HepG2 (cell line): ENCODE measurements around the gene RHOC. TPM values are rescaled to one million over a fixed set of nuclear protein-coding genes. Genes with fewer than 3 reads are reported as not detected.
A peak's percentile ranks its signal among the peaks of the same experiment; 100 is the strongest.

Experiments used
- ATAC-seq: fragments of 200-7000 bp; cut with Tn5 transposase; 3 replicates; pipeline ENCODE4 v1.9.1; 2020; ENCODE audit warnings: mild to moderate bottlenecking, moderate library complexity
- BruUV-seq: library from RNA; stranded (reverse); fragments of 400-500 nt; replicated peaks from 2 replicates; lab custom pipeline; 2021; lab: Mats Ljungman, UMichigan
- CTCF ChIA-PET: fragments of 300-600 bp; formaldehyde crosslinking; extraction: SDS; loops from one replicate; lab custom pipeline; 2021; ENCODE audit warnings: low total read pairs, inconsistent platforms, low intra/inter-chr PET ratio; lab: Yijun Ruan, JAX
- POLR2A ChIA-PET: fragments of 350-600 bp; sonication (Branson Sonifier 250); formaldehyde crosslinking; loops from one replicate; lab custom pipeline; 2020; ENCODE audit warnings: antibody characterized with exemption, inconsistent platforms; lab: Yijun Ruan, JAX
- DNase-seq: peaks from one replicate; pipeline ENCODE4 v3.0.0-alpha.2; 2015; ENCODE audit warnings: low spot score
- FAIRE-seq: peaks from 3 replicates; lab custom pipeline; 2011; peaks lifted over from hg19 to GRCh38; lab: Jason Lieb, UNC
- H2AFZ ChIP-seq: one replicate; pipeline ENCODE4 v1.6.1; 2011; ENCODE audit warnings: low read length, inconsistent platforms
- H3K27ac ChIP-seq: fragments of 300-600 bp; 3 replicates; pipeline ENCODE4 v1.8.0; 2011; ENCODE audit warnings: mixed run types, mild to moderate bottlenecking, mixed read lengths, low read length, inconsistent platforms; ENCODE audit not compliant: insufficient read depth; ENCODE audit errors: extremely low read length
- H3K27me3 ChIP-seq, 2 experiments: fragments of 200-600 bp in 1 of 2; 2 replicates in 1 of 2; 3 replicates in 1 of 2; pipeline versions ENCODE4 v1.6.0 to v1.8.0; 2011; ENCODE audit warnings: low read length in 2 of 2, mild to moderate bottlenecking in 2 of 2, moderate library complexity in 2 of 2, inconsistent platforms in 1 of 2; ENCODE audit not compliant: insufficient read depth in 2 of 2, control insufficient read depth in 1 of 2
- H3K36me3 ChIP-seq, 2 experiments: fragments of 200-600 bp in 1 of 2; replicated peaks in 1 of 2; 2 replicates in 1 of 2; 3 replicates in 1 of 2; pipeline versions ENCODE4 v1.5.1 to v1.8.0; 2011; ENCODE audit warnings: low read length in 2 of 2, inconsistent platforms in 1 of 2; ENCODE audit not compliant: insufficient read depth in 2 of 2, control insufficient read depth in 1 of 2
- H3K4me1 ChIP-seq: 2 replicates; pipeline ENCODE4 v1.5.1; 2012; ENCODE audit warnings: low read length, inconsistent platforms; ENCODE audit not compliant: insufficient read depth
- H3K4me2 ChIP-seq: 2 replicates; pipeline ENCODE4 v1.6.0; 2011; ENCODE audit warnings: low read depth, low read length, inconsistent platforms
- H3K4me3 ChIP-seq, 3 experiments: fragments of 200-600 bp in 1 of 3; sonication (generic), shearing (Covaris generic) in 1 of 3; replicated peaks in 1 of 3; 2 replicates each; pipeline ENCODE4 v1.5.1; 2011 to 2016; ENCODE audit warnings: low read length in 3 of 3, inconsistent platforms in 2 of 3, low read depth in 2 of 3, mild to moderate bottlenecking in 2 of 3, control low read depth in 1 of 3, mixed read lengths in 1 of 3; ENCODE audit not compliant: insufficient read depth in 1 of 3
- H3K79me2 ChIP-seq: one replicate; pipeline ENCODE4 v1.6.1; 2011; ENCODE audit warnings: low read length, inconsistent platforms; ENCODE audit not compliant: insufficient read depth
- H3K9ac ChIP-seq: 2 replicates; pipeline ENCODE4 v1.6.0; 2011; ENCODE audit warnings: mild to moderate bottlenecking, low read depth, low read length, inconsistent platforms; ENCODE audit not compliant: insufficient read depth
- H3K9me3 ChIP-seq: 2 replicates; pipeline ENCODE4 v1.5.1; 2012; ENCODE audit warnings: mild to moderate bottlenecking, low read length
- H4K20me1 ChIP-seq: 2 replicates; pipeline ENCODE4 v1.6.0; 2011; ENCODE audit warnings: inconsistent platforms, mild to moderate bottlenecking, low read length, moderate library complexity; ENCODE audit not compliant: insufficient read depth
- ARNT2 ChIP-seq: sonication (generic); formaldehyde crosslinking; IDR thresholded peaks from 2 replicates; pipeline ENCODE4 v1.8.0; 2022; ENCODE audit warnings: mild to moderate bottlenecking, low read depth, missing genetic modification reagents, moderate library complexity
- CENPX ChIP-seq: sonication (generic); formaldehyde crosslinking; IDR thresholded peaks from 2 replicates; pipeline ENCODE4 v1.9.0; 2021; ENCODE audit warnings: mild to moderate bottlenecking, missing genetic modification reagents, moderate library complexity
- HDAC6 ChIP-seq: fragments of 200-600 bp; sonication (generic); IDR thresholded peaks from 2 replicates; pipeline ENCODE4 v1.7.0; 2017; ENCODE audit warnings: mild to moderate bottlenecking, antibody characterized with exemption, low read length, low read depth
- NPAS2 ChIP-seq: sonication (generic); formaldehyde crosslinking; IDR thresholded peaks from 2 replicates; pipeline ENCODE4 v1.8.0; 2022; ENCODE audit warnings: mild to moderate bottlenecking, missing genetic modification reagents, borderline replicate concordance
- NR2F6 ChIP-seq, 2 experiments: IDR thresholded peaks; 2 replicates each; pipeline ENCODE4 v1.6.1; 2016; ENCODE audit warnings: antibody characterized with exemption in 1 of 2, mild to moderate bottlenecking in 1 of 2
- PPARG ChIP-seq: conservative IDR thresholded peaks from 2 replicates; pipeline ENCODE4 v1.6.1; 2016; ENCODE audit warnings: missing biosample characterization, missing genetic modification reagents
- ZBTB1 ChIP-seq: sonication (generic); formaldehyde crosslinking; IDR thresholded peaks from 2 replicates; pipeline ENCODE4 v1.4.0; 2020; ENCODE audit warnings: missing genetic modification reagents, borderline replicate concordance
- ZNF18 ChIP-seq: sonication (generic); formaldehyde crosslinking; IDR thresholded peaks from 2 replicates; pipeline ENCODE4 v1.8.0; 2022; ENCODE audit warnings: mild to moderate bottlenecking, missing genetic modification reagents; ENCODE audit not compliant: insufficient replicate concordance
- ZNF205 ChIP-seq: IDR thresholded peaks from 2 replicates; pipeline ENCODE4 v1.6.1; 2018; ENCODE audit warnings: missing biosample characterization, missing genetic modification reagents
- ZNF263 ChIP-seq: sonication (generic); formaldehyde crosslinking; IDR thresholded peaks from 2 replicates; pipeline ENCODE4 v1.4.0; 2020; ENCODE audit warnings: missing genetic modification reagents
- ZNF615 ChIP-seq: sonication (generic); formaldehyde crosslinking; IDR thresholded peaks from 2 replicates; pipeline ENCODE4 v1.5.0; 2020; ENCODE audit warnings: mild to moderate bottlenecking, missing genetic modification reagents, borderline replicate concordance
- ZNF841 ChIP-seq: sonication (generic); formaldehyde crosslinking; IDR thresholded peaks from 2 replicates; pipeline ENCODE4 v1.8.1; 2023; ENCODE audit warnings: missing genetic modification reagents, borderline replicate concordance
- ZUFSP ChIP-seq: sonication (generic); formaldehyde crosslinking; IDR thresholded peaks from 2 replicates; pipeline ENCODE4 v1.9.0; 2021; ENCODE audit warnings: missing genetic modification reagents, mild to moderate bottlenecking, borderline replicate concordance
- WGBS: methylation state at CpG from one replicate; pipeline ENCODE4 v1.1.6; 2017; ENCODE audit warnings: low lambda C conversion rate; 5-methylcytosine and 5-hydroxymethylcytosine counted together
- in situ Hi-C: cut with HindIII; loops from 2 replicates; pipeline ENCODE4 v1.10.0; 2017; ENCODE audit warnings: low pct_unique_long_range_greater_than_20kb; ENCODE audit not compliant: extremely low pct_ligation_motif_present
- intact Hi-C: fragments of 100-400 bp; cut with micrococcal nuclease; formaldehyde crosslinking; loops from one replicate; pipeline ENCODE4 v1.10.0; 2022; ENCODE audit not compliant: unreplicated experiment
- polyA plus RNA-seq, 8 experiments: library from polyadenylated mRNA; depleted of rRNA in 3 of 8; stranded (reverse) in 7 of 8; unstranded in 1 of 8; fragments of >200 nt; fragmentation: Illumina TruSeq in 4 of 8; extraction: Trizol in 4 of 8; gene quantifications; 2 replicates each; pipeline versions ENCODE4 v1.2.1 to v1.2.3, GENCODE V29; 2011 to 2016; ENCODE audit warnings: low read depth in 4 of 8, missing spikeins in 1 of 8, mixed read lengths in 1 of 8; ENCODE audit not compliant: insufficient read depth in 1 of 8
- total RNA-seq, 5 experiments: library from RNA; depleted of rRNA; stranded (reverse); fragments of >200 nt; fragmentation: Illumina TruSeq; extraction: Trizol; gene quantifications; 2 replicates each; pipeline ENCODE4 v1.2.3, GENCODE V29; 2016; ENCODE audit warnings: low read depth in 1 of 5

The RHOC gene
- total and polyA plus RNA-seq, 2 of the 13 experiments (the other 11 are each of a cell fraction or from before 2014, with no cell fraction given), result 64.3 to 182 TPM

GRCh38 chr1:112723511-112723839 is 16.5 kb upstream of the RHOC start:
- ChIA-PET POLR2A (no interaction called here), CTCF (no interaction called here)
- ATAC-seq (no peak; the same call in 2 of the 3 replicates), DNase-seq (no peak), FAIRE-seq (no peak)
- WGBS, result 60% methylated on average over 8 of the region's 8 CpGs
- H4K20me1 ChIP-seq, result no peaks in the 10 kb centered on the region
- no peak overlapping the region for H3K9ac ChIP-seq
- peak overlapping the region; percentile 84; the same call in 1 of the 2 replicates for H3K4me2 ChIP-seq
- H3K79me2 ChIP-seq, result no peaks in the 10 kb centered on the region
- no peaks in the 10 kb centered on the region for H3K36me3 ChIP-seq
- H3K4me1 ChIP-seq, result peaks cover 18% of the 10 kb centered on the region
- peaks cover 1 to 36% of the 10 kb centered on the region in 2 experiments; a peak in 4 of 5 replicates for H3K27me3 ChIP-seq
- no peaks in the 10 kb centered on the region for H3K9me3 ChIP-seq
- intact Hi-C loops (no loop called here), in situ Hi-C loops (loop anchor here (25.0 kb wide), 1 partner anchor 314 kb away; no protein-coding TSS in a partner anchor)
- TF ChIP-seq ZNF615 (no peak), ZNF18 (CRISPR knock-in tag) (peak; percentile 7), HDAC6 (no peak)
- no TSS peak for BruUV-seq
- peak overlapping the region in 1 of 3 experiments; percentile 65; a peak in 1 of 6 replicates for H3K4me3 ChIP-seq
- H2AFZ ChIP-seq, result no peak overlapping the region
- no peak overlapping the region for H3K27ac ChIP-seq

- BruUV-seq, result no TSS peak
- no peaks in the 10 kb centered on the region for H4K20me1 ChIP-seq
- H3K4me2 ChIP-seq, result peak overlapping the region; percentile 84
- no peak overlapping the region for H3K27ac ChIP-seq
- H3K36me3 ChIP-seq, result no peaks in the 10 kb centered on the region
- H3K4me1 ChIP-seq, result peaks cover 18% of the 10 kb centered on the region
- in situ Hi-C loops (loop anchor here (25.0 kb wide), 1 partner anchor 314 kb away; no protein-coding TSS in a partner anchor), intact Hi-C loops (no loop called here)
- no peak overlapping the region for H2AFZ ChIP-seq
- peaks cover 1 to 36% of the 10 kb centered on the region in 2 experiments; a peak in 4 of 5 replicates for H3K27me3 ChIP-seq
- no peak for FAIRE-seq
- no peak for DNase-seq
- peak overlapping the region; percentile 40 to 65 (median 41); a peak in 5 of 6 replicates for H3K4me3 ChIP-seq
- no peaks in the 10 kb centered on the region for H3K9me3 ChIP-seq
- POLR2A ChIA-PET, result no interaction called here
- peak; percentile 65 for ATAC-seq
- CTCF ChIA-PET, result interaction anchor here (1.9 kb wide), 1 partner anchor 82 kb away, joined by 7 read pairs; no protein-coding TSS in a partner anchor
- H3K79me2 ChIP-seq, result no peaks in the 10 kb centered on the region
- 10% methylated on average over 9 of the region's 35 CpGs for WGBS
- no peak overlapping the region; the same call in 1 of the 2 replicates for H3K9ac ChIP-seq
- TF ChIP-seq PPARG (CRISPR knock-in tag) (no peak), ZUFSP (CRISPR knock-in tag) (no peak), ZNF205 (CRISPR knock-in tag) (peak; percentile 72; the same call in 1 of the 2 replicates), CENPX (CRISPR knock-in tag) (no peak), NR2F6 (IDR thresholded peaks at IDR 0.05) (no peak), NR2F6 (CRISPR knock-in tag; IDR thresholded peaks at IDR 0.05) (no peak), ARNT2 (CRISPR knock-in tag) (no peak), ZBTB1 (CRISPR knock-in tag) (no peak), NPAS2 (no peak), ZNF263 (peak; percentile 78), ZNF841 (CRISPR knock-in tag) (no peak)
Measured at GRCh38 chr1:112722601-112723510, 15.9 kb upstream of the RHOC start.
